Kidney (tissue), 14 donors: ENCODE results near the gene HOXD11. TPM values are rescaled to one million over a fixed set of nuclear protein-coding genes. Genes with fewer than 3 reads are reported as not detected.

Source experiments
- DNase-seq, 5 donors: peaks; one replicate each; pipeline ENCODE4 v3.0.0-alpha.2; 2013 to 2020
- FAIRE-seq: peaks from 2 replicates; lab custom pipeline; 2012; peaks lifted over from hg19 to GRCh38; lab: Jason Lieb, UNC
- H3K27ac ChIP-seq, 2 donors: one replicate each; pipeline ENCODE4 v1.7.0; 2013; ENCODE audit warnings: low read depth in 2 of 2, low read length in 2 of 2, inconsistent platforms in 1 of 2
- H3K27me3 ChIP-seq: one replicate; pipeline ENCODE4 v1.7.1; 2013; ENCODE audit warnings: low read length, inconsistent platforms; ENCODE audit not compliant: control insufficient read depth, insufficient read depth
- H3K36me3 ChIP-seq, 3 donors: one replicate each; pipeline versions ENCODE4 v1.7.0 to v1.7.1; 2013; ENCODE audit warnings: low read length in 3 of 3, control low read depth in 1 of 3, inconsistent platforms in 1 of 3; ENCODE audit not compliant: insufficient read depth in 3 of 3, control insufficient read depth in 2 of 3
- H3K4me1 ChIP-seq, 3 donors: one replicate each; pipeline versions ENCODE4 v1.7.0 to v1.7.1; 2013; ENCODE audit warnings: low read length in 3 of 3, inconsistent platforms in 1 of 3, low read depth in 1 of 3; ENCODE audit not compliant: control insufficient read depth in 2 of 3, insufficient read depth in 2 of 3
- H3K4me3 ChIP-seq, 3 donors: one replicate each; pipeline versions ENCODE4 v1.7.0 to v1.8.1; 2013; ENCODE audit warnings: low read length in 3 of 3, control low read depth in 1 of 3, inconsistent platforms in 1 of 3
- H3K9ac ChIP-seq, 3 donors: one replicate each; pipeline versions ENCODE4 v1.7.0 to v1.7.1; 2013; ENCODE audit warnings: low read length in 3 of 3, control low read depth in 1 of 3, inconsistent platforms in 1 of 3
- H3K9me3 ChIP-seq, 3 donors: one replicate each; pipeline versions ENCODE4 v1.7.0 to v1.7.1; 2013; ENCODE audit warnings: low read length in 3 of 3, control low read depth in 1 of 3, inconsistent platforms in 1 of 3; ENCODE audit not compliant: control insufficient read depth in 2 of 3, insufficient read depth in 1 of 3
- CTCF ChIP-seq: IDR thresholded peaks from 3 replicates; pipeline ENCODE4 v1.5.1; 2012; ENCODE audit warnings: mild to moderate bottlenecking, moderate library complexity, borderline replicate concordance; ENCODE audit not compliant: insufficient read depth; ENCODE audit errors: extremely low read depth
- intact Hi-C: fragments of 100-400 bp; cut with DNase I; formaldehyde crosslinking; loops from one replicate; pipeline ENCODE4 v1.11.1; 2022
- polyA plus RNA-seq: library from polyadenylated mRNA; stranded (reverse); fragments of 350-450 nt; fragmentation: Illumina TruSeq; extraction: RNeasy Lipid Tissue Mini Kit (QIAGEN cat#74804); gene quantifications from one replicate; pipeline ENCODE4 v1.2.3, GENCODE V29; 2014; ENCODE audit warnings: low read depth, low replicate concordance; ENCODE audit not compliant: insufficient read depth
- total RNA-seq: library from RNA; stranded (reverse); fragmentation: NEBNext Ultra II Directional; extraction: Animal tissue kit (Norgen Biotek cat#: 25700); gene quantifications from one replicate; pipeline ENCODE4 v1.2.1, GENCODE V29; 2021
- donor health status: control.
- donor health status: control.
- donor health status: control.
- donor health status: control.
- donor health status: control.
- donor health status: DM: yes; HTN: yes; CAD: no.
- donor health status: Normal renal cell carcinoma (clear cell type).

Gene HOXD11
- total and polyA plus RNA-seq, 2 donors from 2014 or later: 5.8 to 15.9 TPM

GRCh38 chr2:176084611-176085119, 22.4 kb upstream of the HOXD11 start:
- intact Hi-C loops: no loop called here
- H3K36me3 ChIP-seq: no peaks in the 10 kb centered on the region
- H3K4me1 ChIP-seq: peaks cover 0 to 10% (median 0%) of the 10 kb centered on the region in 3 donors

GRCh38 chr2:176085120-176085788, 21.8 kb upstream of the HOXD11 start:
- Histone ChIP-seq H3K27ac (no peak overlapping the region), H3K4me1 (peaks cover 0 to 10% (median 0%) of the 10 kb centered on the region in 3 donors), H3K36me3 (no peaks in the 10 kb centered on the region), H3K27me3 (peaks cover 95% of the 10 kb centered on the region), H3K9me3 (peaks cover 0 to 9% (median 0%) of the 10 kb centered on the region in 3 donors), H3K9ac (no peak overlapping the region), H3K4me3 (no peak overlapping the region)
- DNase-seq: peak in 3 of 5 donors; percentile 25 to 66 (median 50)
- no peak for TF ChIP-seq CTCF
- FAIRE-seq: no peak
- intact Hi-C loops: no loop called here

More at GRCh38 chr2:176084611-176085119, 22.4 kb upstream of the HOXD11 start:
- H3K27me3 ChIP-seq: peaks cover 90% of the 10 kb centered on the region
- H3K4me3 ChIP-seq: no peak overlapping the region
- H3K27ac ChIP-seq: no peak overlapping the region
- H3K9ac ChIP-seq: no peak overlapping the region
- DNase-seq (peak in 2 of 5 donors; percentile 26 to 29), FAIRE-seq (no peak)
- H3K9me3 ChIP-seq: peaks cover 0 to 9% (median 0%) of the 10 kb centered on the region in 3 donors
- no peak for TF ChIP-seq CTCF

- intact Hi-C loops: no loop called here
- no peak overlapping the region for H3K9ac ChIP-seq
- H3K27me3 ChIP-seq: peaks cover 98% of the 10 kb centered on the region
- no peak for FAIRE-seq
- peaks cover 0 to 7% (median 0%) of the 10 kb centered on the region in 3 donors for H3K4me1 ChIP-seq
- peak in 4 of 5 donors; percentile 81 to 84 (median 81) for DNase-seq
- H3K9me3 ChIP-seq: peaks cover 0 to 7% (median 0%) of the 10 kb centered on the region in 3 donors
- H3K4me3 ChIP-seq: no peak overlapping the region
- peak; percentile 51 for TF ChIP-seq CTCF
- no peak overlapping the region for H3K27ac ChIP-seq
- no peaks in the 10 kb centered on the region for H3K36me3 ChIP-seq
These were observed 21.0 kb upstream of the HOXD11 start for GRCh38 chr2:176085861-176086771.
